GM12801 (cell line): Measurements from ENCODE around the gene POLR1A.

Experiments used
- TF ChIP-seq, protein P1 (sequence below): IDR thresholded peaks from one replicate; pipeline ENCODE4 v1.5.1; 2011; ENCODE audit warnings: control low read depth; ENCODE audit not compliant: insufficient read length; ENCODE audit errors: extremely low read depth

POLR1A gene

DNA sequence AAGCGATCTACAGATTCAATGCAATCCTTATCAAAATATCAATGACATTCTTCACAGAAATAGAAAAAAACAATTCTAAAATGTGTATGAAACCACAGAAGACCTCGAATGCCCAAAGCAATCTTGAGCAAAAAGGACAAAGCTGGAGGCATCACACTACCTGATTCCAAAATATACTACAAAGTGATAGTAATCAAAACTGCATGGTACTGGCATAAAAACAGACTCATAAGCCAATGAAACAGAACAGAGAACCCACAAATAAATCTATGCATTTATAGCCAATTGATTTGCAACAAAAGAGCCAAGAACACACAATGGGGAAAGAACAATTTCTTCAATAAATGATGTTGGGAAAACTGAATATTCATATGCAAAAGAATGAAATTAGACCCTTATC is 99.2 kb downstream of the POLR1A start:
- TF ChIP-seq, protein P1, sequence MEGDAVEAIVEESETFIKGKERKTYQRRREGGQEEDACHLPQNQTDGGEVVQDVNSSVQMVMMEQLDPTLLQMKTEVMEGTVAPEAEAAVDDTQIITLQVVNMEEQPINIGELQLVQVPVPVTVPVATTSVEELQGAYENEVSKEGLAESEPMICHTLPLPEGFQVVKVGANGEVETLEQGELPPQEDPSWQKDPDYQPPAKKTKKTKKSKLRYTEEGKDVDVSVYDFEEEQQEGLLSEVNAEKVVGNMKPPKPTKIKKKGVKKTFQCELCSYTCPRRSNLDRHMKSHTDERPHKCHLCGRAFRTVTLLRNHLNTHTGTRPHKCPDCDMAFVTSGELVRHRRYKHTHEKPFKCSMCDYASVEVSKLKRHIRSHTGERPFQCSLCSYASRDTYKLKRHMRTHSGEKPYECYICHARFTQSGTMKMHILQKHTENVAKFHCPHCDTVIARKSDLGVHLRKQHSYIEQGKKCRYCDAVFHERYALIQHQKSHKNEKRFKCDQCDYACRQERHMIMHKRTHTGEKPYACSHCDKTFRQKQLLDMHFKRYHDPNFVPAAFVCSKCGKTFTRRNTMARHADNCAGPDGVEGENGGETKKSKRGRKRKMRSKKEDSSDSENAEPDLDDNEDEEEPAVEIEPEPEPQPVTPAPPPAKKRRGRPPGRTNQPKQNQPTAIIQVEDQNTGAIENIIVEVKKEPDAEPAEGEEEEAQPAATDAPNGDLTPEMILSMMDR = no peak

- TF ChIP-seq, protein P1 = no peak
These were observed 101.7 kb downstream of the POLR1A start for GRCh38 chr2:86003967-86004366.

GRCh38 chr2:86003104-86003503 is 102.6 kb downstream of the POLR1A start:
- TF ChIP-seq, protein P1 = no peak

- TF ChIP-seq, protein P1 = no peak
These were observed 103.3 kb downstream of the POLR1A start for GRCh38 chr2:86002375-86002774.

DNA sequence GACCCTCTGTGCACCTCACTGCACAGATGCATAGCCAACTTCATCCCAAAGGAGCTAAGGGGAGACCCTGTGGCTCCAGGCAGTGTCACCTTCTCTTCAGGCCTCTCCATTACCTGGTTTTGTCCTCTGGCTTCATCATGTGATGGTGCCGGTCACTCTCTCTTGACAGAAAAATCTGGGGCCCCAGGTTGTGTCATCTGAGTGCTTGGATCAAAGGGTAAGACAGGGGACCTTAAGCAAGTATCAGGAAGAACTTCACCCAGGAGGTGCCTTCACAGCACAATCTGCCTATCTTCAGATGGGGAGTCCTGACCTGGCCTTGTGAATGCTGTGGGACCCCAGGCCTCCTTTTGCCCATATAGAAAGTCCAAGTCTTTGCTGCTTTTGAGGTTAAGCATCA is 104.4 kb downstream of the POLR1A start:
- TF ChIP-seq, protein P1 = no peak

GRCh38 chr2:86000938-86001312 is 104.8 kb downstream of the POLR1A start:
- TF ChIP-seq, protein P1 = no peak

GRCh38 chr2:86000131-86000937 is 105.4 kb downstream of the POLR1A start:
- TF ChIP-seq, protein P1 = no peak
